Neural cell (in vitro differentiated cells): ENCODE results near the gene ZIC1.

Experiments
- EP300 ChIP-seq: fragments of 450-650 bp; conservative IDR thresholded peaks from 2 replicates; pipeline ENCODE4 v1.6.1; 2014; ENCODE audit warnings: antibody characterized with exemption, mild to moderate bottlenecking, moderate library complexity; ENCODE audit not compliant: poor library complexity, severe bottlenecking
- TF ChIP-seq, protein P1 (sequence below): fragments of 450-650 bp; IDR thresholded peaks from 2 replicates; pipeline ENCODE4 v1.5.1; 2014; ENCODE audit warnings: antibody characterized with exemption, mild to moderate bottlenecking, moderate library complexity; ENCODE audit not compliant: poor library complexity, severe bottlenecking

DNA sequence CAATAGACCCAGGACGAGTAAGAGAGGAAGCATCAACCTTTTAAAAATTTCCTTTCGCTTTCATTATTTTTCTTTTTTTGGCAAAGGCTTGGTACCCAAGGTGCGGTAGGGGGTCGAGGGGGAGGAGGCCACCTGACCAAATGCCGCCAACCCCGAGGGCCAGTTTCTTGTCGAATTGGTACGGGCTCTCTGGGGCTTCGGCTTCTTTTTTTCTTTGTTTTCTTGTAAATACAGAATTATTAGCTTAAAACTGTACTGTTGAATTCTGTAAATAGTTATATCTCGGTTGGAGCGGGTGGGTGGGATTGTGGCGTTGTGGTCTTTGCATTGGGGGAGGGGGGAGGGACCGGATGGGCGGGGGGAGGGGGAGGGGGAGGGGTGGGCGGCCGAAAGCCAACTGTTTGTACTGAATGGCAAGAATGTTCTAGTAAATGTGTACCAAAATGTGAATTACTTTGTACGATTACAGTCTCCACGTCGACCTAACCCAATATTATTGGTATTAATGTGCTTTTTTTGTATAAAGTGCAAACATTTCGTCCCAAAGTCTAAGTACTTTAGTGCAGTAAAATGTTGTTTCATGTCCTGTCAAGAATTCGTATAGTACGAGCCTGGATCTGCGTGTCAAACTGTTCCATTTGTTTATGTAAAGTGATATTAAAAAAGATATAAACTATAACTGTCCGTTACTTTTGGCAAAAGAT, 4.7 kb downstream of the ZIC1 start:
- TF ChIP-seq EP300: no peak
- TF ChIP-seq, protein P1, sequence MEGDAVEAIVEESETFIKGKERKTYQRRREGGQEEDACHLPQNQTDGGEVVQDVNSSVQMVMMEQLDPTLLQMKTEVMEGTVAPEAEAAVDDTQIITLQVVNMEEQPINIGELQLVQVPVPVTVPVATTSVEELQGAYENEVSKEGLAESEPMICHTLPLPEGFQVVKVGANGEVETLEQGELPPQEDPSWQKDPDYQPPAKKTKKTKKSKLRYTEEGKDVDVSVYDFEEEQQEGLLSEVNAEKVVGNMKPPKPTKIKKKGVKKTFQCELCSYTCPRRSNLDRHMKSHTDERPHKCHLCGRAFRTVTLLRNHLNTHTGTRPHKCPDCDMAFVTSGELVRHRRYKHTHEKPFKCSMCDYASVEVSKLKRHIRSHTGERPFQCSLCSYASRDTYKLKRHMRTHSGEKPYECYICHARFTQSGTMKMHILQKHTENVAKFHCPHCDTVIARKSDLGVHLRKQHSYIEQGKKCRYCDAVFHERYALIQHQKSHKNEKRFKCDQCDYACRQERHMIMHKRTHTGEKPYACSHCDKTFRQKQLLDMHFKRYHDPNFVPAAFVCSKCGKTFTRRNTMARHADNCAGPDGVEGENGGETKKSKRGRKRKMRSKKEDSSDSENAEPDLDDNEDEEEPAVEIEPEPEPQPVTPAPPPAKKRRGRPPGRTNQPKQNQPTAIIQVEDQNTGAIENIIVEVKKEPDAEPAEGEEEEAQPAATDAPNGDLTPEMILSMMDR: no peak
